SK-N-SH treated with all-trans-retinoic acid at 6 μM for 48 hours (cell line): ENCODE results near the gene RBM19.
A peak's percentile ranks its signal among the peaks of the same experiment; 100 is the strongest.

Experiments used
- ATAC-seq: fragments of 200-7000 bp; cut with Tn5 transposase; 3 replicates; pipeline ENCODE4 v1.9.1; 2020; ENCODE audit warnings: mild to moderate bottlenecking, moderate library complexity
- ARNTL ChIP-seq: fragments of 450-650 bp; formaldehyde crosslinking; IDR thresholded peaks from 2 replicates; pipeline ENCODE4 v1.5.0; 2020; ENCODE audit warnings: low read depth, mild to moderate bottlenecking, moderate library complexity, borderline replicate concordance
- BACH2 ChIP-seq: fragments of 250-450 bp; sonication (Bioruptor Pico); IDR thresholded peaks from 2 replicates; pipeline ENCODE4 v1.9.0; 2021; ENCODE audit warnings: mild to moderate bottlenecking, borderline replicate concordance
- CREB5 ChIP-seq: fragments of 250-450 bp; sonication (Bioruptor Pico); IDR thresholded peaks from 2 replicates; pipeline ENCODE4 v1.5.1; 2020; ENCODE audit warnings: low read depth, mild to moderate bottlenecking, moderate library complexity
- CSRNP3 ChIP-seq: fragments of 250-450 bp; sonication (Bioruptor Pico); IDR thresholded peaks from 2 replicates; pipeline ENCODE4 v1.5.1; 2021; ENCODE audit warnings: mild to moderate bottlenecking, moderate library complexity
- ESRRG ChIP-seq: fragments of 250-450 bp; sonication (Bioruptor Pico); IDR thresholded peaks from 2 replicates; pipeline ENCODE4 v1.6.1; 2021; ENCODE audit warnings: mild to moderate bottlenecking
- GLIS3 ChIP-seq: fragments of 250-450 bp; sonication (Bioruptor Pico); IDR thresholded peaks from 2 replicates; pipeline ENCODE4 v1.5.0; 2020; ENCODE audit warnings: mild to moderate bottlenecking, moderate library complexity
- OSR1 ChIP-seq: fragments of 250-450 bp; sonication (Bioruptor Pico); IDR thresholded peaks from 2 replicates; pipeline ENCODE4 v1.8.0; 2022; ENCODE audit warnings: moderate library complexity, mild to moderate bottlenecking, inconsistent platforms
- PATZ1 ChIP-seq: fragments of 250-450 bp; sonication (Bioruptor Pico); IDR thresholded peaks from 2 replicates; pipeline ENCODE4 v1.8.0; 2020; ENCODE audit warnings: mild to moderate bottlenecking, moderate library complexity, borderline replicate concordance
- POU6F1 ChIP-seq: fragments of 250-450 bp; sonication (Bioruptor Pico); IDR thresholded peaks from 2 replicates; pipeline ENCODE4 v1.8.0; 2021; ENCODE audit warnings: low read depth, mild to moderate bottlenecking, moderate library complexity, borderline replicate concordance
- PPARA ChIP-seq: fragments of 250-450 bp; sonication (Bioruptor Pico); IDR thresholded peaks from 2 replicates; pipeline ENCODE4 v1.5.0; 2020; ENCODE audit warnings: mild to moderate bottlenecking, borderline replicate concordance
- RARB ChIP-seq: fragments of 250-450 bp; sonication (Bioruptor Pico); IDR thresholded peaks from 2 replicates; pipeline ENCODE4 v1.8.0; 2021; ENCODE audit warnings: mild to moderate bottlenecking, moderate library complexity
- SNAI2 ChIP-seq: fragments of 250-450 bp; sonication (Bioruptor Pico); IDR thresholded peaks from 2 replicates; pipeline ENCODE4 v1.5.0; 2020; ENCODE audit warnings: mild to moderate bottlenecking, moderate library complexity
- TCF4 ChIP-seq: fragments of 250-450 bp; sonication (Bioruptor Pico); IDR thresholded peaks from 2 replicates; pipeline ENCODE4 v1.8.0; 2021; ENCODE audit warnings: mild to moderate bottlenecking, moderate library complexity, borderline replicate concordance
- TSHZ2 ChIP-seq: fragments of 250-450 bp; sonication (Bioruptor Pico); IDR thresholded peaks from 2 replicates; pipeline ENCODE4 v1.5.0; 2020; ENCODE audit warnings: mild to moderate bottlenecking, moderate library complexity
- ZC3H10 ChIP-seq: fragments of 250-450 bp; sonication (Bioruptor Pico); IDR thresholded peaks from 2 replicates; pipeline ENCODE4 v1.5.1; 2021; ENCODE audit warnings: mild to moderate bottlenecking, moderate library complexity
- ZFP3 ChIP-seq: fragments of 250-450 bp; sonication (Bioruptor Pico); IDR thresholded peaks from 2 replicates; pipeline ENCODE4 v1.5.0; 2020; ENCODE audit warnings: mild to moderate bottlenecking, moderate library complexity
- ZFP30 ChIP-seq: fragments of 450-650 bp; formaldehyde crosslinking; IDR thresholded peaks from 2 replicates; pipeline ENCODE4 v1.5.0; 2022; ENCODE audit warnings: mild to moderate bottlenecking, moderate library complexity
- ZNF565 ChIP-seq: fragments of 450-650 bp; formaldehyde crosslinking; conservative IDR thresholded peaks from 2 replicates; pipeline ENCODE4 v1.5.0; 2020; ENCODE audit warnings: low read depth, mild to moderate bottlenecking, moderate library complexity
- ZNF70 ChIP-seq: fragments of 450-650 bp; formaldehyde crosslinking; IDR thresholded peaks from 2 replicates; pipeline ENCODE4 v1.5.0; 2020; ENCODE audit warnings: mild to moderate bottlenecking, moderate library complexity
- ZNF8 ChIP-seq: fragments of 450-650 bp; formaldehyde crosslinking; IDR thresholded peaks from 2 replicates; pipeline ENCODE4 v1.5.0; 2020; ENCODE audit warnings: mild to moderate bottlenecking, moderate library complexity

The RBM19 gene

GRCh38 chr12:113965951-113966797, at the start of gene RBM19:
Gene RBM19, minus strand, starts transcription at chr12:113966325. Its CDS starts 98 bp downstream, at chr12:113966227.
- peak; percentile 99 for ATAC-seq
- no peak for TF ChIP-seq SNAI2
- TF ChIP-seq CSRNP3: no peak
- TF ChIP-seq ZNF565 (CRISPR knock-in tag): no peak
- TF ChIP-seq PPARA (CRISPR knock-in tag): no peak
- TF ChIP-seq RARB (CRISPR knock-in tag): no peak
- TF ChIP-seq ZC3H10: no peak
- no peak for TF ChIP-seq ZNF8
- no peak for TF ChIP-seq GLIS3 (CRISPR knock-in tag)
- no peak for TF ChIP-seq TSHZ2 (CRISPR knock-in tag)
- no peak for TF ChIP-seq ESRRG (CRISPR knock-in tag)

- no peak for ATAC-seq
- TF ChIP-seq PATZ1 (CRISPR knock-in tag) (no peak), OSR1 (no peak), CREB5 (CRISPR knock-in tag) (no peak), ZFP30 (CRISPR knock-in tag) (no peak), GLIS3 (CRISPR knock-in tag) (no peak), CSRNP3 (no peak), ARNTL (CRISPR knock-in tag) (no peak), ZNF565 (CRISPR knock-in tag) (no peak), ZFP3 (no peak), BACH2 (CRISPR knock-in tag) (no peak), SNAI2 (no peak), ZNF70 (CRISPR knock-in tag) (no peak), POU6F1 (no peak), PPARA (CRISPR knock-in tag) (no peak), RARB (CRISPR knock-in tag) (no peak), TCF4 (no peak)
These were observed 49.7 kb upstream of the RBM19 start for GRCh38 chr12:114015851-114016250.
